Measurements from ENCODE around the gene SLN. TPM values are rescaled to one million over a fixed set of nuclear protein-coding genes. Genes with fewer than 3 reads are reported as not detected.

Gene SLN
- total RNA-seq, 1 donor from 2014 or later, result not detected

DNA sequence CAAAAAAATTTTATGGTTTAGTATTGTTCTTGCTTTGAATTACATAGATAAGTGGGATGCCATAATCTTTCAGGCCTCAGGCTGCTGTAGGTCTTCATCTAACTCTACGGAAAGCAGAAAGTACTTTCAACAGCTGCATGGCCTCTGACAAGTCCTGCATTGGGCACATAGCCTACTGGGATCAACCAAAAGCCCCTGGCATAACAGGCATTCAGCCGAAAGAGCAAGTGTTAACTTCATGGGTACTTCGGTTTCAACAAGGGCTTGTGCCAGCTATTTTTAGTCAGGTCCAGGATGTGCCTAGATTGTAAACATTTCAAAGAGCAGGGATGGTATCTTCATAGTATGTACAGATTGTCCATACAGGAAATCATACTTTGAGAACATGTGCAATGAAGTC lies 3.1 kb downstream of the SLN start:
- H3K4me3 Mint-ChIP-seq (ENCODE audit: unreplicated experiment), result no peak overlapping the region
- TF ChIP-seq CTCF (IDR thresholded peaks at IDR 0.05), result no peak
- no peak for DNase-seq (ENCODE audit: extremely low spot score, unreplicated experiment)
- peaks cover 17% of the 10 kb centered on the region for H3K27me3 Mint-ChIP-seq (ENCODE audit: unreplicated experiment)
- H3K4me1 Mint-ChIP-seq (ENCODE audit: unreplicated experiment), result no peaks in the 10 kb centered on the region
- H3K27ac Mint-ChIP-seq (ENCODE audit: unreplicated experiment), result no peak overlapping the region
- H3K9me3 Mint-ChIP-seq (ENCODE audit: unreplicated experiment), result no peaks in the 10 kb centered on the region
- no peaks in the 10 kb centered on the region for H3K36me3 Mint-ChIP-seq (ENCODE audit: unreplicated experiment)

- no peak for DNase-seq (ENCODE audit: extremely low spot score, unreplicated experiment)
- H3K4me1 Mint-ChIP-seq (ENCODE audit: unreplicated experiment), result no peaks in the 10 kb centered on the region
- no peak overlapping the region for H3K27ac Mint-ChIP-seq (ENCODE audit: unreplicated experiment)
- no peak overlapping the region for H3K4me3 Mint-ChIP-seq (ENCODE audit: unreplicated experiment)
- H3K9me3 Mint-ChIP-seq (ENCODE audit: unreplicated experiment), result no peaks in the 10 kb centered on the region
- peaks cover 14% of the 10 kb centered on the region for H3K27me3 Mint-ChIP-seq (ENCODE audit: unreplicated experiment)
- H3K36me3 Mint-ChIP-seq (ENCODE audit: unreplicated experiment), result no peaks in the 10 kb centered on the region
- TF ChIP-seq CTCF (IDR thresholded peaks at IDR 0.05), result no peak
Observed at GRCh38 chr11:107707807-107708206, 4.0 kb downstream of the SLN start.

DNA sequence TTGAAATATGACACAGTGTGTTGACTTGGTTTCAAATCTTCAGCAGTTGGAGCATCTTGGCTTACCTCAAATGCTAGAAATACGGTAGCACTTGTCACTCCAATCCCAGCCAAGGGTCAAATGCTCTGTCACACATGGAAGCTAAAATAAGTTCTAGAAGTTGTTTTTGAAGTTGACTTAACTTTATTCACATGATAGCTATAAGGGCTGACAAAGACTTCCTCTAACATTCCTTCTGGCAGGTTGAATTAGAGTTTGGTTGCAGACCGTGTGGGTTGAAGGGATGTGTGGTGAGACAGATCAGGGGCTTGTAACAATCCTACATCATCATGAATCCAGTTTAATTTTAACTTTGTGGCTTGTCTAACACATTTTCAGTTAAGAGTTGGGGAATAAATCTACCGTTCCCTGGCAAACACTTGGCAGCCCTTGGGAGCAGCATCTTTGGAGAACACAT lies 4.6 kb downstream of the SLN start:
- no peaks in the 10 kb centered on the region for H3K36me3 Mint-ChIP-seq (ENCODE audit: unreplicated experiment)
- peaks cover 10% of the 10 kb centered on the region for H3K27me3 Mint-ChIP-seq (ENCODE audit: unreplicated experiment)

GRCh38 chr11:107706531-107706930 lies 5.3 kb downstream of the SLN start:
- no peak overlapping the region for H3K4me3 Mint-ChIP-seq (ENCODE audit: unreplicated experiment)
- no peaks in the 10 kb centered on the region for H3K9me3 Mint-ChIP-seq (ENCODE audit: unreplicated experiment)
- H3K4me1 Mint-ChIP-seq (ENCODE audit: unreplicated experiment), result no peaks in the 10 kb centered on the region
- H3K36me3 Mint-ChIP-seq (ENCODE audit: unreplicated experiment), result no peaks in the 10 kb centered on the region
- H3K27me3 Mint-ChIP-seq (ENCODE audit: unreplicated experiment), result peaks cover 10% of the 10 kb centered on the region
- DNase-seq (ENCODE audit: extremely low spot score, unreplicated experiment), result no peak
- no peak overlapping the region for H3K27ac Mint-ChIP-seq (ENCODE audit: unreplicated experiment)
- TF ChIP-seq CTCF (IDR thresholded peaks at IDR 0.05), result no peak

More for the DNA sequence above, 4.6 kb downstream of the SLN start:
- H3K4me1 Mint-ChIP-seq (ENCODE audit: unreplicated experiment), result no peaks in the 10 kb centered on the region
- no peak overlapping the region for H3K27ac Mint-ChIP-seq (ENCODE audit: unreplicated experiment)
- TF ChIP-seq CTCF (IDR thresholded peaks at IDR 0.05), result no peak
- DNase-seq (ENCODE audit: extremely low spot score, unreplicated experiment), result no peak
- no peaks in the 10 kb centered on the region for H3K9me3 Mint-ChIP-seq (ENCODE audit: unreplicated experiment)
- H3K4me3 Mint-ChIP-seq (ENCODE audit: unreplicated experiment), result no peak overlapping the region

GRCh38 chr11:107705027-107705426 lies 6.8 kb downstream of the SLN start:
- no peak for DNase-seq (ENCODE audit: extremely low spot score, unreplicated experiment)
- Mint-ChIP-seq H3K27ac (ENCODE audit: unreplicated experiment) (no peak overlapping the region), H3K36me3 (ENCODE audit: unreplicated experiment) (no peaks in the 10 kb centered on the region), H3K4me1 (ENCODE audit: unreplicated experiment) (no peaks in the 10 kb centered on the region), H3K4me3 (ENCODE audit: unreplicated experiment) (no peak overlapping the region), H3K27me3 (ENCODE audit: unreplicated experiment) (peaks cover 16% of the 10 kb centered on the region), H3K9me3 (ENCODE audit: unreplicated experiment) (no peaks in the 10 kb centered on the region)
- TF ChIP-seq CTCF (IDR thresholded peaks at IDR 0.05), result no peak

Measured in osteocyte (in vitro differentiated cells).